D721Med (cell line): ENCODE data around the gene WNK1.

Experiments used
- DNase-seq: peaks from one replicate; pipeline ENCODE4 v3.0.0; 2011; ENCODE audit warnings: low spot score; ENCODE audit not compliant: insufficient read length
- FAIRE-seq: peaks from 2 replicates; lab custom pipeline; 2011; peaks lifted over from hg19 to GRCh38; lab: Jason Lieb, UNC
- TF ChIP-seq, protein P1 (sequence below): IDR thresholded peaks from 2 replicates; pipeline ENCODE4 v1.5.1; 2012; ENCODE audit warnings: mild to moderate bottlenecking, control low read depth; ENCODE audit not compliant: insufficient read depth; ENCODE audit errors: missing control alignments

WNK1 gene

DNA sequence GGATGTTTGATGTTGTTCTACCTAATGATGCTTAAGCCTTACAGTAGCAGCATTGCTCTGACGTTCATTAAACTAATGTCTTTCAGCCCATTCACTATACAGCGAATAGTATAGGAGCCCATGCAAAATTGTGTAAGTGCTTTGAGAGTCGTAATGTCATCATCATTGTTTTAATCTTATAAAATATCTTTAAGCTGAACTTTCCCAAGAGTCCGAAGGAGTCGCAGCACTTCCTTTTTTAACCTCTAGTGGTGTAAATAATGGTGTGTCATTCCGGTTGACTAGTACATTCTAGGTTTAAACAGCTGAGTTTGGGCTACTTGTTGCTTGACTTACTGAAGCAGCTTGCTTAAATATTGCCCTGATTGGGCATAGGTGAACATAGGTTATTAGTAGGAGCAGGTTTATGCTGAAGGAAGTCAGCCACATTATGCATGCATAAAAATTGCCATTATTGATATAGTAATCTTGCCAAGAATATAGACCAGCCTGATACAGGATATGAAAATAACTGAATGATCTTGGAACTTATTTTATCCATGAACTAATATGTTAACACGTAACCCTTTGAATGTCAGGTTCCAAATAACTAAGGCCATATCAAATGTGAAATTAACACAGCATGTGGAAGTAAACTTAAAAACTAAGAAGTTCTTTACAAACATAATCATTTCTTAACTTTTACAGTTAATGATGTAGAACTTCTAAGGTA lies 2.6 kb downstream of the WNK1 start:
- DNase-seq = no peak
- TF ChIP-seq, protein P1, sequence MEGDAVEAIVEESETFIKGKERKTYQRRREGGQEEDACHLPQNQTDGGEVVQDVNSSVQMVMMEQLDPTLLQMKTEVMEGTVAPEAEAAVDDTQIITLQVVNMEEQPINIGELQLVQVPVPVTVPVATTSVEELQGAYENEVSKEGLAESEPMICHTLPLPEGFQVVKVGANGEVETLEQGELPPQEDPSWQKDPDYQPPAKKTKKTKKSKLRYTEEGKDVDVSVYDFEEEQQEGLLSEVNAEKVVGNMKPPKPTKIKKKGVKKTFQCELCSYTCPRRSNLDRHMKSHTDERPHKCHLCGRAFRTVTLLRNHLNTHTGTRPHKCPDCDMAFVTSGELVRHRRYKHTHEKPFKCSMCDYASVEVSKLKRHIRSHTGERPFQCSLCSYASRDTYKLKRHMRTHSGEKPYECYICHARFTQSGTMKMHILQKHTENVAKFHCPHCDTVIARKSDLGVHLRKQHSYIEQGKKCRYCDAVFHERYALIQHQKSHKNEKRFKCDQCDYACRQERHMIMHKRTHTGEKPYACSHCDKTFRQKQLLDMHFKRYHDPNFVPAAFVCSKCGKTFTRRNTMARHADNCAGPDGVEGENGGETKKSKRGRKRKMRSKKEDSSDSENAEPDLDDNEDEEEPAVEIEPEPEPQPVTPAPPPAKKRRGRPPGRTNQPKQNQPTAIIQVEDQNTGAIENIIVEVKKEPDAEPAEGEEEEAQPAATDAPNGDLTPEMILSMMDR = no peak
- no peak for FAIRE-seq

DNA sequence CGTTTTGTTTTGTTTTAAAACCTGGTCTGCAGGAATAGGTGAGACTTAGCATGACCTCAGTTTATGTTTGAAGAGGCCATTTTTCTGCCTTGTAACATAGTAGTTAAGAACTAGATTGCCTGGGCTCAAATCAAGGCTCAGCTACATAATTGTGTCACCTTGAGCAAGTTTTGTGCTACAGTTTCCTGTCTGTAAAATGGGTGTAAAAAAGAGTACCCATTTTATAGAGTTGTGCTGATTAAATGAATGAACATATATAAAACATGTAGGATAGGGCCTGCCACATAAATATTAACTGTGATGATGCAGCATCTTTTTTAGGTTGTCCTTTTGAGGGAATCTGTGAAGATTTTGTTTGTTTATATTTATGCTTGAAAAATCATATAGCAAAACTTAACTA lies 7.2 kb downstream of the WNK1 start:
- TF ChIP-seq, protein P1 = no peak
- no peak for DNase-seq
- no peak for FAIRE-seq

DNA sequence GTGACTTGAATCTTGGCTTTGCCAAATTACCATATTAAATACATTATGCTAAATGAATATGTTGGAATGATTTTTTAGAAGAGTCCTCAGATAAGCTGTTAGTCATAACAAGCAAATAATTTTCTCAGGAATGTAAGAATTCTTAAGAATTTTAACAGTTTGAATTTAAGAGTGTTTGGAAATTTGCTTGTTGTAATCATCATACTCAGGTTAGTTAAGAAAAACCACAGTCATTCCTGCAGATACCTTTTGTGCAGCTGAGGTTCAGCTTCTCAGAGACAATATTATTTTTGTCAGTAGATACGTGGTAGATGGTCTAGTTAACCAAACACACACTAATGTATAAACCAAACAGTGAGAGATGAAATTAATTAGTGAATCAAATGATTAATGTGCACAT lies 8.9 kb downstream of the WNK1 start:
- TF ChIP-seq, protein P1 = no peak
- FAIRE-seq (peak; percentile 21), DNase-seq (no peak)

DNA sequence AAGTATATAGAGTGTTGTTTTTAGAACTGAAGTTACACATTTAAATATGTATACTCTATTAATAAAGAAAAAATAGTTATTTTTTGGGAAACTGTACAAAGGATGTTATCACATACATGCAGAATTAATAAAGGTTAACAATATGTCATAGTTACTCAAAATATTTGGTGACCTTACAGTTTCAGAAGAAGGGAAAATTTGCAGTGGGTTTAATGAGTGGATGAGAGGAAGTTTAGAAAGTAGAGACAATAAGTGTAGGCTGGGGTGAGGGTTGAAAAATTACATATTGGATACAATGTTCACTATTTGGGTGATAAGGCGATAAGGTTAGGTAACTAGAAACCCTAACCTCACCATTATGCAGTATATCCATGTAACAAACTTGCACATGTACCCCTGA lies 13.5 kb downstream of the WNK1 start:
- TF ChIP-seq, protein P1 = no peak
- DNase-seq (no peak), FAIRE-seq (no peak)

DNA sequence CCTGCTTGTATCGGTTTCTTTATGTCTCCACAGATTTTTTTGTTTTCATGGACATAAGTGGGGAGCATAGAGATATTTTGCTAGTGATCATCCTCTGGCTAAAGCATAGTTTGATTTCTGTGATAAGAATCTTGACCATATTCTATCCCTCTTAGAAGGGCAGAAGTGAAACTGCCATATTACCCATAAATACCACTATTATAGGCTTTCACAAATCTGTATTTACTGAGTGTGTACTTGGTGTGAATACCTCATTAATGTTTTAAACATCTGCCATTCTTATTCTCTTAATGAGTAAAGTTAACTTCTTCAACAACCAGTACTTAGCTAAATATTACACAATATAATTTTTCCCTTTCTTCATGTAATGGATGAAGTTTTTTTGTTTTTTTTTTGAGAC lies 16.1 kb downstream of the WNK1 start:
- TF ChIP-seq, protein P1 = no peak
- no peak for DNase-seq
- no peak for FAIRE-seq

DNA sequence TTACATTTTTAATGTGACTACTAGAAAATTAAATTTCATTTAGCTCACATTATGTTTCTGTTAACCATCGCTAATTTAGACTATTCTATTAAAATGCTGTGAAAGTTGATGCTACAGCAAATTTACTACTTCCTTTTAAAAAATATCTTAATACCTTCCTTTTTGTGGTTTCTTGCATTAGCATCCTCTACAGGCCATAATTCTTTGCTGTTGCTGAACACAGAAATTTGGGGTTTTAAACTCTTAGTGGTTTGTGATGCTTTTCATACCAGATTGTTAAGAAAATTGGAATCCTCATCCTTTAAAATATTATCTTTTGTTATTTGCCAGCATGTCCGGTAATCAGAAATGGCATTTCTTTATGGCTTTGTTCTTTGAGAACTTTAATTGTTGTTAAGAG lies 18.1 kb downstream of the WNK1 start:
- DNase-seq (no peak), FAIRE-seq (no peak)
- TF ChIP-seq, protein P1 = no peak

DNA sequence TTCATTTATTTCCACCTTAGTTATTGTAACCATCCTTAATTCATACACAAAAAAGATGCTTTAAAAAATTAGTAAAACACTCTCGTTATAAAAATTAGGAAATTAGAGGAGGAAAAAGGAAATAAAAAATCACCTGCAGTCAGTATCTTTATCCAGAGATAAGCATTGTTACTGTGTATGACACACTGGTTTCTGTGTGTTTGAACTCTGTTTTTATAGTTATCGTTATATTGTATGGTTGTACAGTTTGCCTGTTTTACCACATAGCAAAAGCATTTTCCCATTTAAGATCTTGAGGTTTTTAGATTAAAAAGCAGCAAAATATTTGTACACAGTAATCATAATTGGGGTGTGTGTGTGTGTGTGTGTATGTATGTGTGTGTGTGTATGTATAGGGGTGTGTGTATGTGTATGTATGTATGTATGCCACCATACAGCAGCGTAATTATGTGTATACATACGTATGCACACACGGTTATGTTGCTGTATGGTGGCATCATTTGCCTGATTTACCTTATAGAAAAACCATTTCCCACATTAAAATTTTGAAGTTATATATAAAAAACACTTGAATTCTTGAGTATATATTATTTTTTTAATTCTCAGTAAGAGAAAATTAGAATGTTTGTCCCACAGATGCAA lies 19.8 kb downstream of the WNK1 start:
- DNase-seq = no peak
- no peak for FAIRE-seq
- TF ChIP-seq, protein P1 = no peak
